HL-60/S4 (cell line): ENCODE measurements around the gene SPDYE3.
"Not testable (repeated sequence)": the region's sequence is repeated elsewhere in the genome, so short reads cannot be mapped to it uniquely, and the experiment has no call there.

ENCODE experiments used
- in situ Hi-C: fragments of 300-500 bp; cut with MboI; formaldehyde crosslinking; loops from 2 replicates; pipeline ENCODE4 v1.14.3; 2022; ENCODE audit warnings: low sequenced_read_pairs

The SPDYE3 gene

DNA sequence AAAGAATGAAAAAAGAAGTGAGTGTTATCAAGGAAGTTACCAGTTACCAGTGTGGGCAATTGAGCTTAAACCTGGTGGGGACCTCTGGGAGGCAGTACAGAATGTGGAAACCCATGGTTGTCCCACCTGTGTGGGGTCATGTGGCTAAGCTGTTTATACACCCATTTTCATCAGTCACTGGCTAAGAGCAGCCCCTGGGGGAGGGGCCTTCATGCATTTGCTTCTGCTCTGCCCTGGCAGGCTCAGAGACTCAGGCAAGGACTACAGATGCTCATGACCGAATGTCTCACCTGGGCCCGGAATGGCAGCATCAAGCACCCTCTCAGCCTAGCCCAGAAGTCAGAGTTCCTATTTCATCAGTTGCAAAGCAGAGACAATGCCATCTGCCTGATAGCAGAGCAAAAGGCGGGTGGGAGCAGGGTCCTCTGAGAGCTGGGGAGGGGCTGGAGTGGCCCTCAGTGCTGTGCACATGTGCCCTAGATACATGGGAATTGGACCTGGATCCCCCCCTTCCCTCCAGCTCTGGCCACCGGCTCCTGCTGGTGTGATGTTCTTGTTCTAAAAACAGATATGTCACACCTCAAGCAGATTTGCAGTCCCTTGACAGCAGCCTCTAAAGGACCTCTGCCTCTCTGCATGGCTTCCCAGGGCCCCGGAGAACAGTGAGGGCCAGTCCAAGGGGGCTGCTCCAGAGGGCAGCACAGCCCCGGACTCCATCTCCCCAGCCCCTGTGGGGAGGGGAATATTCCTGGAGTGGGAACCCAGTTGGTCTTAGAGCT is 20.1 kb upstream of the SPDYE3 start:
- in situ Hi-C loops: not testable (repeated sequence)

DNA sequence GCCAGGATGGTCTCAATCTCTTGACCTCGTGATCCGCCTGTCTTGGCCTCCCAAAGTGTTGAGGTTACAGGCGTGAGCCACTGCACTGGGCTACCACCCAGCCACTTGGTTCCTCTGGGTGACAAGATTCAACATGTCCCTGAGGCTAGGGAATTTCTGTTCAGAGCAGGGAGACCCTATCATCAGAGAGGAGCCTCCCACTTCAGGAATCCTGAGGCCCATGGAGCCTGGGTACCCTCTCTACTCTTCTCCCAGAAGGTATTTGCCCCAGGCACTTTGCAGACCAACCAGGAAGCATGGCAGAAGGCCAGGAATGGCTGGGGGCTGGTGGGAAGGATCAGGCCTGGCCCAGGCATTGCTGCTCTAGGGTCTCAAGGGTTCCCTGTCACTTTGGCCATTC is 19.2 kb upstream of the SPDYE3 start:
- in situ Hi-C loops: not testable (repeated sequence)

DNA sequence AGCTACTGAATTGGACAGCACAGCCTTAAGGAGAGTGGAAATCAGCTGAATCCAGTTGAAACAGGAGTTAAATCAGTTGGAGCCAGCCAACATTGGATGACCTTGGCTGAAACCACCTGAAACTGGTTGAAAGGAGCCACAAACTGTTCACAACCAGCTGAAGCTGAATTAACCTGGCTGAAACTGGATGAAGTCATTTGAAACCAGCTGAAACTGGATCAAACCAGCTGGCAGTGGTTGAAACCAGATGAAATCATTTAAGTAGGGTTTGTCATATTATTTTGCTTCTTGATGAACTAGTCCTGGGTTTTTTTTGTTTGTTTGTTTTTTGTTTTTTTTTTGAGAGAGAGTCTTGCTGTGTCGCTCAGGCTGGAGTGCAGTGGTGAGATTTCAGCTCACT is 15.3 kb upstream of the SPDYE3 start:
- in situ Hi-C loops: not testable (repeated sequence)

DNA sequence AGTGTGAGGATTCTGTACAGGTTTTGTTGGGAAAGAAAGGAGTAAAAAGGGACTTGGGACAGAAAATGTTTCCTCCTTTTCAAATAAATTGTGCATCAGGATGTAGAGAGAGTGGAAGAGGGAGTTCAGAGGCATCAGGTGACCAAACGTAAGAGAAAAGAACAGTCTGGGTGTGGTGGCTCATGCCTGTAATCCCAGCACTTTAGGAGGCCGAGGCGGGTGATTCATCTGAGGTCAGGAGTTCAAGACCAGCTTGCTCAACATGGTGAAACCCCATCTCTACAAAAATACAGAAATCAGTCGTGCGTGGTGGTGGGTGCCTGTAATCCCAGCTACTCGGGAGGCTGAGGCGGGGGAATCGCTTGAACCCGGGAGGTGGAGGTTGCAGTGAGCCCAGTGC is 12.2 kb upstream of the SPDYE3 start:
- in situ Hi-C loops: not testable (repeated sequence)

- in situ Hi-C loops: not testable (repeated sequence)
These were observed 9.5 kb upstream of the SPDYE3 start for GRCh38 chr7:100297852-100298631.

- in situ Hi-C loops: not testable (repeated sequence)
These were observed 8.9 kb upstream of the SPDYE3 start for GRCh38 chr7:100298632-100298895.

DNA sequence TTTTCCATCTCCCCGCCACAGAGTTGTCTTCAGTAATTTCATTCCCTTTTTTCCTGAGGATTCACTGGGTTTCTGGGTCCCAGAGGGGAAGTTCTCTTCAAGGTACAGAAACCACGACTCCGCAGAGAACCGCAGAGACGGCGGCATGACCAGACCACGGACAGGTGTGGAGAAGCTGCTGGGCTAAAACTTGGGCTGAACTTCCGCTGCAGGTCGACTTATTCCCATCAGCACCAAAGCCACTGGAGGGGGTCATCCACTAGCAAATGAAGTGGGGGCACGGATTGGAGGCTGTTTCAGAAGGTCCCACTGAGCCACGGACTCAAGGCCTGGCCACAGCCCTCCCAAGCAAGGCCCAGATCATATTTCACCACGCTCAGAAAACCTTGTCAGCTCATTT is 3.0 kb upstream of the SPDYE3 start:
- in situ Hi-C loops: not testable (repeated sequence)

DNA sequence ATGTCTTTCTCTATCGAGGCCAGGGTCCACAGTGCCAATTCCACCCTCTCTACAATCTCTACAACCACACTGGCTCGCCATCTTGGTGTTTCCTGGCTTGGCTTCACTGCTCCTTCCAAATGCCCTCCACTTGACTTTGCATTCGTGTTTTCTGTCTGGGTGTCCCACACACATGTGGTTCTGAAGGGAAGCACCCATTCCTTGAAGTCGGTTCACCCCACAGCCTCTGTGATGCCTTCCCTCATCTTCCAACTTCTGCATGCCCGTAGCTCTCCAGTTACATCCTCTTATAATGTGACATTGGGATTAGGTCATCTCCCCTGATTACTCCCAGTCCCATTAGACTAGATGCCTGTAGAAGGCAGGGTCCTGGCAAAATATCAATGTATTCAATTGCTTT is 10.8 kb downstream of the SPDYE3 start:
- in situ Hi-C loops: not testable (repeated sequence)

DNA sequence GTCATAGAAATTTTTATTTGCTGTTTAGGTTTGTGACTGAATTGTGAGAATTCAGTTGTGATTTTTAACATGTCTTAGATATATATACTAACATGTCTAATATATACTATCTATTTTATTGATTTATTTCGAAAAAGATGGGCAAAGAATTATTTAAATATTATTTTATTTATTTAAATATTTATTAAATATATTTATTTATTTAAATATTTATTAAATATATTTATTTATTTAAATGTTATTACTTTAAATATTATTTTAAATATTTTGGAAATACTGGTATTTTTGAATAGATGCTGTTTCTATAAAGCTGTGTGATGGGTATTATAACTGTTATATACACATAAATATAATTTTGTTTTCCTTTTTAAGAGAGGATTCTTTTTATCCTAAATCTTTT is 14.1 kb downstream of the SPDYE3 start:
- in situ Hi-C loops: not testable (repeated sequence)

DNA sequence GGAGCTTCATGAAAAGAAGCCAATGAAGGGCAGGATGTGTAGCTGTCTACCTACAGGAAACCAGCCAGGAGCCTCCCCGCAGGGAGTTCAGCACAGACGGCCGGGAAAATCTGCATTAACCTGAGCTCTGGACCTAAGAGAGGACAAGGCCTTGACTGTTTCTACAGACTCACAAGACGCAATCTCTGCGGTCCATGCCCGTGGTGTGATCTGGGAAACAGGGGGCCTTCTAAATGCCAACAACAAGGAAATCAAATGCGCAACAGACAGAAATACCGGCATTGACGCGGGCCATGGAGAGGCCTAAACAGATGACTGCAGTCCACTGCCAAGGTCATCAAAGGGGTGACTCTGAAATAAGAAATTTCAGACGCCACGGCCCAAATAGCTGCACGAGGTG is 16.7 kb downstream of the SPDYE3 start:
- in situ Hi-C loops: not testable (repeated sequence)

DNA sequence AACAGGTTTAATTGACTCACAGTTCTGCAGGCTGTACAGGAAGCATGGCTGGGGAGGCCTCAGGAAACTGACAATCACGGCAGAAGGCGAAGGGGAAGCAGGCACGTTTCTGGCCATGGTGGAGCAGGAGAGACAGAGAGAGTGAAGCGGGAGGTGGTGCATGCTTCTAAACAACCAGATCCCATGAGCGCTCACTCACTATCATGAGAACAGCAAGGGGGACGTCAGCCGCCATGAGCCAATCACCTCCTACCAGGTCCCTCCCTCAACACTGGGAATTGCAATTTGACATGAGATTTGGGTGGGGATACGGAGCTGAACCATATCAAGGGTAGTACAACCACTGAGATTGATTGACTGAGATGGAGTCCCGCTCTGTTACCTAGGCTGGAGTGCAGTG is 18.2 kb downstream of the SPDYE3 start:
- in situ Hi-C loops: not testable (repeated sequence)

- in situ Hi-C loops: not testable (repeated sequence)
These were observed 19.4 kb downstream of the SPDYE3 start for GRCh38 chr7:100326914-100327313.

GRCh38 chr7:100335566-100336466 is 28.3 kb downstream of the SPDYE3 start:
- in situ Hi-C loops: not testable (repeated sequence)

DNA sequence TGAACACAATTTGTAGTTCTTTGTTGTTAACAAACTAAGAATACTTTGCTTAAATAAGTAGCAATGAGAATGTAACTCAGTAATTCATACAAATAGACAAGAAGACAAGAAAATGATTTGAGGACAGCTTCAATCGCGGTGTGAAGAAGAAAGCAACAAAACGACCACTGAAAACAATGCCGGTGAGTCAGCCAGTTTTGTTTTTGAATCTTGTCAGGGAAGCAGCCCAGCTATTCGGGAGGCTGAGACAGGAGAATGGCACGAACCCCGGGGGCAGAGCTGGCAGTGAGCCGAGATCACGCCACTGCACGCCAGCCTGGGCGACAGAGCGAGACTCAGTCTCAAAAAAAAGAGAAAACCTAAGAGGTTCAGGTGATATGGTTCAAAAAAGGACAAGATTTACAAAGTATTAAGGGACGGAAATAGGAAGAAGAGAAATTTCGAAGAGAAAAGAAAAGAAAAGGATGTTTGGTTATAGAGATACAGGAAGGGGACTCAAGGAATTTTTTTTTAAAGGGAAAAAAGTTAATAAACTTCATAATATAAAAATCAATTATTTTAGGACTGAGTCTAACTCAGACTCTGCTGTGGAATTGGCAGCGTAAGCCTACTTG is 30.7 kb downstream of the SPDYE3 start:
- in situ Hi-C loops: not testable (repeated sequence)

- in situ Hi-C loops: not testable (repeated sequence)
These were observed 33.8 kb downstream of the SPDYE3 start for GRCh38 chr7:100341286-100341685.

DNA sequence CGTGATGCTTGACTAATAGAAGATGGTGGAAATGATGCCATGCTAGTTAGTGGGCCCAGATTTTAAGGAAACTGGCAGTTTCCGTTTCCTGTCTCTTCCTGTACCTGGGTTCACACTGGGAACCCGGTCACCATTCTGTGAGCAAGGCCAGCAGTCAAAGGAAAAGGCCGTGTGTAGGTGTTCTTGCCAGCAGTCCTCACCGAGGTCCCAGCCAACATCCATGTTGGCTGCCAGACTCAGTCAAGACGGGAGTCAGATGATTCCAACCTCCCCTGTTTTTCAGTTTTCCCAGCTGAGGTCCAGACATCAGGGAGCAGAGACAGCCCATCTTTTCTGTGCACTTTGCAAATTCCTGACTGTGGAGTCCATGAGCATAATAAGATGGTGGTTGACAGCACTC is 35.3 kb downstream of the SPDYE3 start:
- in situ Hi-C loops: no loop called here

- in situ Hi-C loops: not testable (repeated sequence)
These were observed 36.6 kb downstream of the SPDYE3 start for GRCh38 chr7:100344124-100344559.

GRCh38 chr7:100344560-100345287 is 37.2 kb downstream of the SPDYE3 start:
- in situ Hi-C loops: not testable (repeated sequence)

GRCh38 chr7:100345288-100345672 is 37.8 kb downstream of the SPDYE3 start:
- in situ Hi-C loops: not testable (repeated sequence)

GRCh38 chr7:100346921-100347320 is 39.4 kb downstream of the SPDYE3 start:
- in situ Hi-C loops: no loop called here
